HepG2 (cell line): Measurements from ENCODE around the gene NSMCE3. TPM values are rescaled to one million over a fixed set of nuclear protein-coding genes. Genes with fewer than 3 reads are reported as not detected.

Experiments
- ARNT ChIP-seq: fragments of 450-650 bp; IDR thresholded peaks from 2 replicates; pipeline ENCODE4 v1.6.1; 2017
- CTCF ChIP-seq: sonication (generic); formaldehyde crosslinking; IDR thresholded peaks from 2 replicates; pipeline ENCODE4 v1.5.0; 2020; ENCODE audit warnings: mild to moderate bottlenecking, missing genetic modification reagents, moderate library complexity
- E2F1 ChIP-seq: sonication (generic); formaldehyde crosslinking; IDR thresholded peaks from 2 replicates; pipeline ENCODE4 v1.5.0; 2020; ENCODE audit warnings: missing genetic modification reagents
- HOXA3 ChIP-seq: sonication (generic); formaldehyde crosslinking; IDR thresholded peaks from 2 replicates; pipeline ENCODE4 v1.5.0; 2020; ENCODE audit warnings: missing genetic modification reagents
- MXD4 ChIP-seq: IDR thresholded peaks from 2 replicates; pipeline ENCODE4 v1.6.1; 2016; ENCODE audit warnings: mild to moderate bottlenecking, missing biosample characterization, missing genetic modification reagents
- POGK ChIP-seq: sonication (generic); formaldehyde crosslinking; conservative IDR thresholded peaks from 2 replicates; pipeline ENCODE4 v1.8.0; 2022; ENCODE audit warnings: mild to moderate bottlenecking, moderate library complexity, missing genetic modification reagents
- REXO4 ChIP-seq: sonication (generic); formaldehyde crosslinking; IDR thresholded peaks from 2 replicates; pipeline ENCODE4 v1.8.0; 2022; ENCODE audit warnings: missing genetic modification reagents, mild to moderate bottlenecking, borderline replicate concordance
- SALL1 ChIP-seq: sonication (generic); formaldehyde crosslinking; IDR thresholded peaks from 2 replicates; pipeline ENCODE4 v1.8.0; 2022; ENCODE audit warnings: mild to moderate bottlenecking, missing genetic modification reagents
- SIX1 ChIP-seq: sonication (generic); formaldehyde crosslinking; IDR thresholded peaks from 2 replicates; pipeline ENCODE4 v1.4.0; 2020; ENCODE audit warnings: missing genetic modification reagents, borderline replicate concordance
- SMAD9 ChIP-seq: sonication (generic); formaldehyde crosslinking; IDR thresholded peaks from 2 replicates; pipeline ENCODE4 v1.5.1; 2020; ENCODE audit warnings: mild to moderate bottlenecking, missing genetic modification reagents
- SOX6 ChIP-seq, 2 experiments: fragments of 450-650 bp in 1 of 2; sonication (generic) in 1 of 2; formaldehyde crosslinking in 1 of 2; IDR thresholded peaks; 2 replicates each; pipeline versions ENCODE4 v1.4.0 to v1.6.1; 2017 to 2020; ENCODE audit warnings: antibody characterized with exemption in 1 of 2, mild to moderate bottlenecking in 1 of 2, missing genetic modification reagents in 1 of 2
- ZBTB10 ChIP-seq: sonication (generic); formaldehyde crosslinking; IDR thresholded peaks from 2 replicates; pipeline ENCODE4 v1.4.0; 2020; ENCODE audit warnings: missing genetic modification reagents, borderline replicate concordance
- ZHX1 ChIP-seq: sonication (generic); formaldehyde crosslinking; IDR thresholded peaks from 2 replicates; pipeline ENCODE4 v1.8.1; 2022; ENCODE audit warnings: low read depth, mild to moderate bottlenecking, missing genetic modification reagents
- ZNF282 ChIP-seq: fragments of 450-650 bp; IDR thresholded peaks from 2 replicates; pipeline ENCODE4 v1.6.1; 2018; ENCODE audit not compliant: partially characterized antibody
- ZNF569 ChIP-seq: sonication (generic); formaldehyde crosslinking; IDR thresholded peaks from 2 replicates; pipeline ENCODE4 v1.5.0; 2020; ENCODE audit warnings: mild to moderate bottlenecking, missing genetic modification reagents, moderate library complexity, borderline replicate concordance
- ZNF572 ChIP-seq: sonication (generic); formaldehyde crosslinking; IDR thresholded peaks from 2 replicates; pipeline ENCODE4 v1.5.1; 2020; ENCODE audit warnings: mild to moderate bottlenecking, missing genetic modification reagents
- ZNF598 ChIP-seq: sonication (generic); formaldehyde crosslinking; IDR thresholded peaks from 2 replicates; pipeline ENCODE4 v1.5.1; 2020; ENCODE audit warnings: mild to moderate bottlenecking, missing genetic modification reagents, borderline replicate concordance
- ZSCAN9 ChIP-seq: IDR thresholded peaks from 2 replicates; pipeline ENCODE4 v1.6.1; 2016; ENCODE audit warnings: borderline replicate concordance
- polyA plus RNA-seq, 8 experiments: library from polyadenylated mRNA; depleted of rRNA in 3 of 8; stranded (reverse) in 7 of 8; unstranded in 1 of 8; fragments of >200 nt; fragmentation: Illumina TruSeq in 4 of 8; extraction: Trizol in 4 of 8; gene quantifications; 2 replicates each; pipeline versions ENCODE4 v1.2.1 to v1.2.3, GENCODE V29; 2011 to 2016; ENCODE audit warnings: low read depth in 4 of 8, missing spikeins in 1 of 8, mixed read lengths in 1 of 8; ENCODE audit not compliant: insufficient read depth in 1 of 8
- total RNA-seq, 5 experiments: library from RNA; depleted of rRNA; stranded (reverse); fragments of >200 nt; fragmentation: Illumina TruSeq; extraction: Trizol; gene quantifications; 2 replicates each; pipeline ENCODE4 v1.2.3, GENCODE V29; 2016; ENCODE audit warnings: low read depth in 1 of 5

NSMCE3 gene
- total and polyA plus RNA-seq, 2 of the 13 experiments (the other 11 are each of a cell fraction or from before 2014, with no cell fraction given): 3.0 to 3.7 TPM

GRCh38 chr15:29269485-29270168 lies at the start of gene NSMCE3 (continued):
- TF ChIP-seq SMAD9 (CRISPR knock-in tag) (0 out of 2 replicates have a peak, but pooled peaks have one; percentile 29), SOX6 (IDR thresholded peaks at IDR 0.05) (no peak), SOX6 (CRISPR knock-in tag; IDR thresholded peaks at IDR 0.05) (no peak), CTCF (no peak), SIX1 (CRISPR knock-in tag) (no peak), ZSCAN9 (no peak), MXD4 (CRISPR knock-in tag) (0 out of 2 replicates have a peak, but pooled peaks have one; percentile 46), ZNF282 (no peak), ZNF572 (CRISPR knock-in tag) (no peak), HOXA3 (CRISPR knock-in tag) (peak; percentile 96), ZNF598 (CRISPR knock-in tag) (peak; percentile 81), E2F1 (CRISPR knock-in tag) (peak; percentile 55; the same call in 1 of the 2 replicates), ZNF569 (CRISPR knock-in tag) (no peak), REXO4 (no peak), ZHX1 (CRISPR knock-in tag) (peak; percentile 60; the same call in 1 of the 2 replicates), ZBTB10 (0 out of 2 replicates have a peak, but pooled peaks have one; percentile 46), POGK (CRISPR knock-in tag) (peak; percentile 62; the same call in 1 of the 2 replicates), SALL1 (CRISPR knock-in tag) (peak; percentile 71), ARNT (no peak)
